ENCODE data around the gene TBPL1. TPM values are rescaled to one million over a fixed set of nuclear protein-coding genes. Genes with fewer than 3 reads are reported as not detected.

The TBPL1 gene
- total and polyA plus RNA-seq, 5 donors from 2014 or later: 32.2 to 73.6 (median 58.8) TPM

GRCh38 chr6:133959667-133960368 lies 6.8 kb downstream of the TBPL1 start:
- Mint-ChIP-seq H3K27me3 (no peaks in the 10 kb centered on the region), H3K4me3 (peak overlapping the region in 2 of 4 donors; percentile 21 to 33), H3K36me3 (peaks cover 4% of the 10 kb centered on the region), H3K27ac (no peak overlapping the region), H3K9me3 (peaks cover 0 to 4% (median 0%) of the 10 kb centered on the region in 7 donors), H3K4me1 (peaks cover 40 to 87% (median 65%) of the 10 kb centered on the region in 4 donors)
- no peaks in the 10 kb centered on the region for H3K27me3 ChIP-seq (ENCODE audit: control insufficient read depth, insufficient read depth, low read length)
- no peak for DNase-seq
- H3K36me3 ChIP-seq (ENCODE audit: control insufficient read depth, insufficient read depth, low read length): no peaks in the 10 kb centered on the region
- peaks cover 34% of the 10 kb centered on the region for H3K4me1 ChIP-seq (ENCODE audit: control insufficient read depth, insufficient read depth, low read length, poor library complexity, severe bottlenecking)
- H3K4me3 ChIP-seq (ENCODE audit: low read depth, low read length): no peak overlapping the region
- H3K27ac ChIP-seq (ENCODE audit: insufficient read depth, low read length, poor library complexity, severe bottlenecking): no peak overlapping the region
- H3K9me3 ChIP-seq (ENCODE audit: control insufficient read depth in 2 of 2, low read length in 2 of 2): no peaks in the 10 kb centered on the region
- ATAC-seq (ENCODE audit: low read depth in 2 of 2): no peak

- no peaks in the 10 kb centered on the region for H3K9me3 ChIP-seq (ENCODE audit: control insufficient read depth in 2 of 2, low read length in 2 of 2)
- H3K4me1 ChIP-seq (ENCODE audit: control insufficient read depth, insufficient read depth, low read length, poor library complexity, severe bottlenecking): peaks cover 22% of the 10 kb centered on the region
- peaks cover 41 to 87% (median 65%) of the 10 kb centered on the region in 4 donors for H3K4me1 Mint-ChIP-seq
- H3K4me3 ChIP-seq (ENCODE audit: low read depth, low read length): no peak overlapping the region
- no peak overlapping the region for H3K27ac ChIP-seq (ENCODE audit: insufficient read depth, low read length, poor library complexity, severe bottlenecking)
- no peak overlapping the region for H3K4me3 Mint-ChIP-seq
- no peaks in the 10 kb centered on the region for H3K27me3 Mint-ChIP-seq
- H3K36me3 ChIP-seq (ENCODE audit: control insufficient read depth, insufficient read depth, low read length): no peaks in the 10 kb centered on the region
- ATAC-seq (ENCODE audit: low read depth in 2 of 2) (no peak), DNase-seq (no peak)
- peak overlapping the region in 1 of 3 donors; percentile 66 for H3K27ac Mint-ChIP-seq
- peaks cover 0 to 4% (median 0%) of the 10 kb centered on the region in 7 donors for H3K9me3 Mint-ChIP-seq
- H3K36me3 Mint-ChIP-seq: peaks cover 4% of the 10 kb centered on the region
- no peaks in the 10 kb centered on the region for H3K27me3 ChIP-seq (ENCODE audit: control insufficient read depth, insufficient read depth, low read length)
Observed at GRCh38 chr6:133961831-133962230, 8.8 kb downstream of the TBPL1 start.

- peak overlapping the region in 2 of 3 donors; percentile 44 to 54 for H3K27ac Mint-ChIP-seq
- Histone ChIP-seq H3K9me3 (ENCODE audit: control insufficient read depth in 2 of 2, low read length in 2 of 2) (no peaks in the 10 kb centered on the region), H3K36me3 (ENCODE audit: control insufficient read depth, insufficient read depth, low read length) (no peaks in the 10 kb centered on the region), H3K4me1 (ENCODE audit: control insufficient read depth, insufficient read depth, low read length, poor library complexity, severe bottlenecking) (peaks cover 15% of the 10 kb centered on the region), H3K27me3 (ENCODE audit: control insufficient read depth, insufficient read depth, low read length) (no peaks in the 10 kb centered on the region), H3K4me3 (ENCODE audit: low read depth, low read length) (no peak overlapping the region), H3K27ac (ENCODE audit: insufficient read depth, low read length, poor library complexity, severe bottlenecking) (no peak overlapping the region)
- H3K36me3 Mint-ChIP-seq: peaks cover 4% of the 10 kb centered on the region
- no peaks in the 10 kb centered on the region for H3K27me3 Mint-ChIP-seq
- ATAC-seq (ENCODE audit: low read depth in 2 of 2) (peak; percentile 43 to 50), DNase-seq (peak in 2 of 3 donors; percentile 14)
- H3K9me3 Mint-ChIP-seq: peaks cover 0 to 4% (median 0%) of the 10 kb centered on the region in 7 donors
- H3K4me3 Mint-ChIP-seq: no peak overlapping the region
- peaks cover 44 to 86% (median 63%) of the 10 kb centered on the region in 4 donors for H3K4me1 Mint-ChIP-seq
Observed at GRCh38 chr6:133964052-133964451, 11.0 kb downstream of the TBPL1 start.

- H3K27me3 ChIP-seq (ENCODE audit: control insufficient read depth, insufficient read depth, low read length): no peaks in the 10 kb centered on the region
- ATAC-seq (ENCODE audit: low read depth in 2 of 2): no peak
- no peak overlapping the region for H3K4me3 ChIP-seq (ENCODE audit: low read depth, low read length)
- no peaks in the 10 kb centered on the region for H3K36me3 Mint-ChIP-seq
- peaks cover 17% of the 10 kb centered on the region for H3K4me1 ChIP-seq (ENCODE audit: control insufficient read depth, insufficient read depth, low read length, poor library complexity, severe bottlenecking)
- DNase-seq: no peak
- peak overlapping the region in 1 of 4 donors; percentile 72 for H3K4me3 Mint-ChIP-seq
- H3K27me3 Mint-ChIP-seq: no peaks in the 10 kb centered on the region
- H3K27ac ChIP-seq (ENCODE audit: insufficient read depth, low read length, poor library complexity, severe bottlenecking): no peak overlapping the region
- no peaks in the 10 kb centered on the region for H3K36me3 ChIP-seq (ENCODE audit: control insufficient read depth, insufficient read depth, low read length)
- H3K27ac Mint-ChIP-seq: peak overlapping the region in 1 of 3 donors; percentile 31
- H3K9me3 Mint-ChIP-seq: peaks cover 0 to 4% (median 0%) of the 10 kb centered on the region in 7 donors
- H3K9me3 ChIP-seq (ENCODE audit: control insufficient read depth in 2 of 2, low read length in 2 of 2): no peaks in the 10 kb centered on the region
- H3K4me1 Mint-ChIP-seq: peaks cover 50 to 86% (median 63%) of the 10 kb centered on the region in 4 donors
Observed at GRCh38 chr6:133964702-133965101, 11.7 kb downstream of the TBPL1 start.

GRCh38 chr6:133965817-133966360 lies 12.9 kb downstream of the TBPL1 start:
- H3K27me3 ChIP-seq (ENCODE audit: control insufficient read depth, insufficient read depth, low read length): no peaks in the 10 kb centered on the region
- H3K36me3 ChIP-seq (ENCODE audit: control insufficient read depth, insufficient read depth, low read length): no peaks in the 10 kb centered on the region
- Mint-ChIP-seq H3K36me3 (no peaks in the 10 kb centered on the region), H3K4me3 (peak overlapping the region in 1 of 4 donors; percentile 18), H3K9me3 (peaks cover 0 to 4% (median 0%) of the 10 kb centered on the region in 7 donors), H3K27ac (peak overlapping the region in 1 of 3 donors; percentile 95), H3K27me3 (no peaks in the 10 kb centered on the region), H3K4me1 (peaks cover 48 to 85% (median 62%) of the 10 kb centered on the region in 4 donors)
- ATAC-seq (ENCODE audit: low read depth in 2 of 2): no peak
- no peak for DNase-seq
- no peak overlapping the region for H3K27ac ChIP-seq (ENCODE audit: insufficient read depth, low read length, poor library complexity, severe bottlenecking)
- H3K4me1 ChIP-seq (ENCODE audit: control insufficient read depth, insufficient read depth, low read length, poor library complexity, severe bottlenecking): peaks cover 16% of the 10 kb centered on the region
- H3K9me3 ChIP-seq (ENCODE audit: control insufficient read depth in 2 of 2, low read length in 2 of 2): no peaks in the 10 kb centered on the region
- no peak overlapping the region for H3K4me3 ChIP-seq (ENCODE audit: low read depth, low read length)

GRCh38 chr6:133966654-133967329 lies 13.8 kb downstream of the TBPL1 start:
- no peak for ATAC-seq (ENCODE audit: low read depth in 2 of 2)
- peaks cover 53 to 85% (median 66%) of the 10 kb centered on the region in 4 donors for H3K4me1 Mint-ChIP-seq

GRCh38 chr6:133967347-133967746 lies 14.3 kb downstream of the TBPL1 start:
- H3K9me3 Mint-ChIP-seq: no peaks in the 10 kb centered on the region
- Histone ChIP-seq H3K27ac (ENCODE audit: insufficient read depth, low read length, poor library complexity, severe bottlenecking) (no peak overlapping the region), H3K9me3 (ENCODE audit: control insufficient read depth in 2 of 2, low read length in 2 of 2) (no peaks in the 10 kb centered on the region), H3K4me3 (ENCODE audit: low read depth, low read length) (no peak overlapping the region), H3K4me1 (ENCODE audit: control insufficient read depth, insufficient read depth, low read length, poor library complexity, severe bottlenecking) (peaks cover 7% of the 10 kb centered on the region), H3K27me3 (ENCODE audit: control insufficient read depth, insufficient read depth, low read length) (no peaks in the 10 kb centered on the region), H3K36me3 (ENCODE audit: control insufficient read depth, insufficient read depth, low read length) (no peaks in the 10 kb centered on the region)
- H3K4me3 Mint-ChIP-seq: no peak overlapping the region
- H3K36me3 Mint-ChIP-seq: no peaks in the 10 kb centered on the region
- H3K4me1 Mint-ChIP-seq: peaks cover 51 to 85% (median 67%) of the 10 kb centered on the region in 4 donors
- H3K27me3 Mint-ChIP-seq: no peaks in the 10 kb centered on the region
- ATAC-seq (ENCODE audit: low read depth in 2 of 2) (no peak), DNase-seq (no peak)
- peak overlapping the region in 2 of 3 donors; percentile 16 to 81 for H3K27ac Mint-ChIP-seq

More at GRCh38 chr6:133966654-133967329, 13.8 kb downstream of the TBPL1 start:
- H3K27me3 Mint-ChIP-seq: no peaks in the 10 kb centered on the region
- Histone ChIP-seq H3K4me1 (ENCODE audit: control insufficient read depth, insufficient read depth, low read length, poor library complexity, severe bottlenecking) (peaks cover 7% of the 10 kb centered on the region), H3K4me3 (ENCODE audit: low read depth, low read length) (no peak overlapping the region), H3K27me3 (ENCODE audit: control insufficient read depth, insufficient read depth, low read length) (no peaks in the 10 kb centered on the region), H3K9me3 (ENCODE audit: control insufficient read depth in 2 of 2, low read length in 2 of 2) (no peaks in the 10 kb centered on the region), H3K36me3 (ENCODE audit: control insufficient read depth, insufficient read depth, low read length) (no peaks in the 10 kb centered on the region), H3K27ac (ENCODE audit: insufficient read depth, low read length, poor library complexity, severe bottlenecking) (no peak overlapping the region)
- DNase-seq: no peak
- peaks cover 0 to 4% (median 0%) of the 10 kb centered on the region in 7 donors for H3K9me3 Mint-ChIP-seq
- no peak overlapping the region for H3K4me3 Mint-ChIP-seq
- H3K27ac Mint-ChIP-seq: peak overlapping the region; percentile 16 to 81 (median 59)
- no peaks in the 10 kb centered on the region for H3K36me3 Mint-ChIP-seq

Measured in CD4-positive, CD25-positive, alpha-beta regulatory T cell (primary cell).